Nephron progenitor cell (in vitro differentiated cells): ENCODE measurements around the gene NUMA1.

Experiments used
- DNase-seq: peaks from one replicate; pipeline ENCODE4 v3.0.0; 2021
- H3K27ac Mint-ChIP-seq: 2 replicates; pipeline ENCODE4 v1.8.0; 2021; ENCODE audit warnings: mild to moderate bottlenecking, moderate library complexity, mixed read lengths
- H3K27me3 Mint-ChIP-seq: 2 replicates; pipeline ENCODE4 v1.8.0; 2021; ENCODE audit warnings: mild to moderate bottlenecking, low read depth, mixed read lengths; ENCODE audit not compliant: poor library complexity
- H3K36me3 Mint-ChIP-seq: 2 replicates; pipeline ENCODE4 v1.8.0; 2021; ENCODE audit warnings: low read depth, mixed read lengths
- H3K4me1 Mint-ChIP-seq: 2 replicates; pipeline ENCODE4 v1.8.0; 2021; ENCODE audit warnings: mixed read lengths
- H3K4me3 Mint-ChIP-seq: 2 replicates; pipeline ENCODE4 v1.8.0; 2021; ENCODE audit warnings: mild to moderate bottlenecking, moderate library complexity, mixed read lengths
- H3K9me3 Mint-ChIP-seq: 2 replicates; pipeline ENCODE4 v1.8.0; 2021; ENCODE audit warnings: mild to moderate bottlenecking, moderate library complexity, mixed read lengths
- CTCF ChIP-seq: fragments of 200-600 bp; sonication (generic); IDR thresholded peaks from 2 replicates; pipeline ENCODE4 v1.5.0; 2021; ENCODE audit warnings: antibody characterized with exemption

The NUMA1 gene

GRCh38 chr11:72083414-72083813 lies 3.1 kb upstream of the NUMA1 start:
- Mint-ChIP-seq H3K27ac (no peak overlapping the region), H3K27me3 (no peaks in the 10 kb centered on the region), H3K4me1 (peaks cover 35% of the 10 kb centered on the region), H3K36me3 (peaks cover 4% of the 10 kb centered on the region), H3K9me3 (no peaks in the 10 kb centered on the region), H3K4me3 (no peak overlapping the region)
- TF ChIP-seq CTCF = no peak
- no peak for DNase-seq

GRCh38 chr11:72081821-72082453 lies 1.6 kb upstream of the NUMA1 start:
- DNase-seq = no peak
- no peaks in the 10 kb centered on the region for H3K9me3 Mint-ChIP-seq
- peak overlapping the region; percentile 96 for H3K4me3 Mint-ChIP-seq
- H3K36me3 Mint-ChIP-seq = peaks cover 9% of the 10 kb centered on the region
- peak overlapping the region; percentile 99 for H3K27ac Mint-ChIP-seq
- no peaks in the 10 kb centered on the region for H3K27me3 Mint-ChIP-seq
- H3K4me1 Mint-ChIP-seq = peaks cover 42% of the 10 kb centered on the region
- TF ChIP-seq CTCF = no peak

GRCh38 chr11:72081184-72081644 lies 872 bp upstream of the NUMA1 start:
- Mint-ChIP-seq H3K36me3 (peaks cover 16% of the 10 kb centered on the region), H3K9me3 (no peaks in the 10 kb centered on the region), H3K4me1 (peaks cover 44% of the 10 kb centered on the region), H3K27me3 (no peaks in the 10 kb centered on the region), H3K4me3 (peak overlapping the region; percentile 96), H3K27ac (peak overlapping the region; percentile 99)
- DNase-seq = no peak
- TF ChIP-seq CTCF = no peak

GRCh38 chr11:72079819-72080325 lies 470 bp downstream of the NUMA1 start:
- no peak for DNase-seq

GRCh38 chr11:72078477-72078876 lies 1.9 kb downstream of the NUMA1 start:
- no peak for TF ChIP-seq CTCF
- peaks cover 43% of the 10 kb centered on the region for H3K4me1 Mint-ChIP-seq
- no peaks in the 10 kb centered on the region for H3K9me3 Mint-ChIP-seq
- no peak for DNase-seq
- H3K4me3 Mint-ChIP-seq = peak overlapping the region; percentile 96
- H3K27ac Mint-ChIP-seq = peak overlapping the region; percentile 60
- peaks cover 24% of the 10 kb centered on the region for H3K36me3 Mint-ChIP-seq
- H3K27me3 Mint-ChIP-seq = peaks cover 4% of the 10 kb centered on the region

More at GRCh38 chr11:72079819-72080325, 470 bp downstream of the NUMA1 start:
- Mint-ChIP-seq H3K4me3 (peak overlapping the region; percentile 96), H3K27ac (peak overlapping the region; percentile 99), H3K4me1 (peaks cover 39% of the 10 kb centered on the region), H3K9me3 (no peaks in the 10 kb centered on the region), H3K36me3 (peaks cover 20% of the 10 kb centered on the region), H3K27me3 (peaks cover 4% of the 10 kb centered on the region)
- no peak for TF ChIP-seq CTCF

- no peak for TF ChIP-seq CTCF
- peaks cover 54% of the 10 kb centered on the region for H3K4me1 Mint-ChIP-seq
- no peaks in the 10 kb centered on the region for H3K9me3 Mint-ChIP-seq
- no peak overlapping the region for H3K4me3 Mint-ChIP-seq
- H3K36me3 Mint-ChIP-seq = peaks cover 28% of the 10 kb centered on the region
- H3K27ac Mint-ChIP-seq = no peak overlapping the region
- H3K27me3 Mint-ChIP-seq = peaks cover 4% of the 10 kb centered on the region
- no peak for DNase-seq
These were observed 4.6 kb downstream of the NUMA1 start for GRCh38 chr11:72075756-72076155.
